Heart left ventricle (tissue), 13 donors: ENCODE results near the gene ANK2.

ENCODE experiments used
- CTCF ChIP-seq, 12 donors: fragments of 200-600 bp; sonication (generic) in 4 of 12; IDR thresholded peaks; one replicate each; pipeline versions ENCODE4 v1.5.0 to v1.8.0; 2018 to 2022; ENCODE audit warnings: antibody characterized with exemption in 12 of 12, mild to moderate bottlenecking in 5 of 12
- POLR2A ChIP-seq, 2 donors: fragments of 450-650 bp; IDR thresholded peaks; one replicate each; pipeline ENCODE4 v1.6.1; 2017; ENCODE audit warnings: antibody characterized with exemption in 2 of 2, mild to moderate bottlenecking in 2 of 2, moderate library complexity in 2 of 2
- donor health status: ischemic (EF 13 %, LVEDD 7.1; RV severe dilation, severe dysfunction).
- donor health status: DM: no; HTN: yes; CAD: no.
- donor health status: DM: no; HTN: no; CAD: no.
- donor health status: ischemic (EF 25% LVEDD 6.9; RV normal size, moderate dysfunction).
- donor health status: ischemic (EF 25% LVEDD 5.7; RV mildly dilated, moderate dysfunction).
- donor health status: ischemic (EF 35%, LVEDD 5.7; RV mildly dilated, moderate dysfunction).
- donor health status: nonischemic (EF 11% LVEDD 7.7; RV severe dilation, severe dysfunction).
- donor health status: DM: yes; HTN: yes; CAD: no.
- donor health status: PGD.
- donor health status: ischemic (EF 29% LVEDD 5.4; RV normal size, mild dysfunction).
- donor health status: nonischemic (EF 23%, LVEDD 6.1; RV moderate dilation, normal function).

GRCh38 chr4:113292371-113293042 is 243.1 kb downstream of the ANK2 start:
- TF ChIP-seq CTCF (IDR thresholded peaks at IDR 0.05) (no peak), POLR2A (IDR thresholded peaks at IDR 0.05) (no peak)
